H9 (cell line): ENCODE data around the gene FYCO1. TPM values are rescaled to one million over a fixed set of nuclear protein-coding genes. Genes with fewer than 3 reads are reported as not detected.

Source experiments
- DNase-seq: peaks from one replicate; pipeline ENCODE4 v3.0.0-alpha.2; 2017
- H2AFZ ChIP-seq: one replicate; pipeline ENCODE4 v1.6.1; 2013; ENCODE audit warnings: mild to moderate bottlenecking, low read length, control low read depth, moderate library complexity
- H2AK5ac ChIP-seq: 2 replicates; pipeline ENCODE4 v1.6.1; 2013; ENCODE audit warnings: low read length, control low read depth, mixed read lengths; ENCODE audit not compliant: insufficient read length
- H2BK120ac ChIP-seq: one replicate; pipeline ENCODE4 v1.6.1; 2013; ENCODE audit warnings: low read depth, mild to moderate bottlenecking, low read length, control low read depth, inconsistent platforms; ENCODE audit not compliant: poor library complexity, severe bottlenecking
- H2BK12ac ChIP-seq: 2 replicates; pipeline ENCODE4 v1.6.1; 2013; ENCODE audit warnings: low read length, control low read depth, mixed read lengths, low read depth; ENCODE audit not compliant: insufficient read length
- H2BK15ac ChIP-seq: 2 replicates; pipeline ENCODE4 v1.6.1; 2013; ENCODE audit warnings: low read depth, low read length, control low read depth
- H2BK20ac ChIP-seq: one replicate; pipeline ENCODE4 v1.6.1; 2013; ENCODE audit warnings: low read depth, mild to moderate bottlenecking, low read length, control low read depth, inconsistent platforms; ENCODE audit not compliant: poor library complexity, severe bottlenecking
- H2BK5ac ChIP-seq: 2 replicates; pipeline ENCODE4 v1.6.1; 2013; ENCODE audit warnings: low read length, control low read depth, mixed read lengths; ENCODE audit not compliant: insufficient read length
- H3K14ac ChIP-seq: 2 replicates; pipeline ENCODE4 v1.6.1; 2013; ENCODE audit warnings: low read length, control low read depth; ENCODE audit not compliant: insufficient read depth
- H3K18ac ChIP-seq: 2 replicates; pipeline ENCODE4 v1.6.1; 2013; ENCODE audit warnings: low read depth, mild to moderate bottlenecking, mixed read lengths, low read length, control low read depth; ENCODE audit not compliant: insufficient read length
- H3K23ac ChIP-seq: 2 replicates; pipeline ENCODE4 v1.6.1; 2013; ENCODE audit warnings: low read length, control low read depth, mixed read lengths, low read depth; ENCODE audit not compliant: insufficient read length
- H3K23me2 ChIP-seq: 2 replicates; pipeline ENCODE4 v1.6.1; 2013; ENCODE audit warnings: low read depth, mild to moderate bottlenecking, mixed read lengths, low read length, control low read depth; ENCODE audit not compliant: insufficient read length, poor library complexity, severe bottlenecking
- H3K27ac ChIP-seq: 2 replicates; pipeline ENCODE4 v1.5.1; 2013; ENCODE audit warnings: low read length, control low read depth, mixed read lengths, low read depth; ENCODE audit not compliant: insufficient read length
- H3K27me3 ChIP-seq: 2 replicates; pipeline ENCODE4 v1.6.1; 2013; ENCODE audit warnings: low read length, control low read depth, inconsistent platforms; ENCODE audit not compliant: insufficient read depth
- H3K4ac ChIP-seq: 2 replicates; pipeline ENCODE4 v1.6.1; 2013; ENCODE audit warnings: low read depth, mild to moderate bottlenecking, control low read depth, inconsistent platforms, low read length, moderate library complexity
- H3K4me1 ChIP-seq: 2 replicates; pipeline ENCODE4 v1.6.1; 2013; ENCODE audit warnings: low read length, control low read depth, inconsistent platforms; ENCODE audit not compliant: insufficient read depth
- H3K4me2 ChIP-seq: 2 replicates; pipeline ENCODE4 v1.6.1; 2013; ENCODE audit warnings: low read length, control low read depth, mixed read lengths; ENCODE audit not compliant: insufficient read length, insufficient read depth
- H3K56ac ChIP-seq: 2 replicates; pipeline ENCODE4 v1.6.1; 2013; ENCODE audit warnings: low read depth, mild to moderate bottlenecking, mixed read lengths, low read length, control low read depth; ENCODE audit not compliant: insufficient read length
- H3K79me1 ChIP-seq: 2 replicates; pipeline ENCODE4 v1.6.1; 2013; ENCODE audit warnings: low read depth, mild to moderate bottlenecking, moderate library complexity, low read length, control low read depth, inconsistent platforms; ENCODE audit not compliant: insufficient read depth, poor library complexity, severe bottlenecking
- H3K79me2 ChIP-seq: 2 replicates; pipeline ENCODE4 v1.6.1; 2013; ENCODE audit warnings: low read length, control low read depth, inconsistent platforms; ENCODE audit not compliant: insufficient read depth
- H3K9ac ChIP-seq: 2 replicates; pipeline ENCODE4 v1.6.1; 2013; ENCODE audit warnings: low read length, control low read depth, mixed read lengths; ENCODE audit not compliant: insufficient read length; ENCODE audit errors: extremely low read depth
- H3K9me3 ChIP-seq: one replicate; pipeline ENCODE4 v1.6.1; 2013; ENCODE audit warnings: low read depth, low read length, inconsistent platforms; ENCODE audit not compliant: control insufficient read depth
- H3T11ph ChIP-seq: one replicate; pipeline ENCODE4 v1.6.1; 2013; ENCODE audit warnings: mild to moderate bottlenecking, low read length, control low read depth, inconsistent platforms
- H4K20me1 ChIP-seq: one replicate; pipeline ENCODE4 v1.6.1; 2013; ENCODE audit not compliant: control insufficient read depth, insufficient read length, insufficient read depth
- H4K5ac ChIP-seq: 2 replicates; pipeline ENCODE4 v1.6.1; 2013; ENCODE audit warnings: low read depth, mild to moderate bottlenecking, mixed read lengths, low read length, control low read depth; ENCODE audit not compliant: insufficient read length
- H4K8ac ChIP-seq: replicated peaks from 2 replicates; pipeline ENCODE4 v1.6.1; 2013; ENCODE audit warnings: low read length, control low read depth, mixed read lengths, low read depth; ENCODE audit not compliant: insufficient read length
- H4K91ac ChIP-seq: 2 replicates; pipeline ENCODE4 v1.6.1; 2013; ENCODE audit warnings: low read depth, mild to moderate bottlenecking, moderate library complexity, mixed read lengths, low read length, control low read depth; ENCODE audit not compliant: insufficient read length
- H3K27ac Mint-ChIP-seq, 3 experiments: 2 replicates in 2 of 3; 3 replicates in 1 of 3; pipeline ENCODE4 v1.8.0; 2020 to 2021; ENCODE audit warnings: mixed read lengths in 3 of 3, mild to moderate bottlenecking in 1 of 3, moderate library complexity in 1 of 3
- H3K27me3 Mint-ChIP-seq: 2 replicates; pipeline ENCODE4 v1.8.0; 2021; ENCODE audit warnings: low read depth, mild to moderate bottlenecking, moderate library complexity, mixed read lengths
- H3K36me3 Mint-ChIP-seq, 3 experiments: 2 replicates in 2 of 3; 3 replicates in 1 of 3; pipeline ENCODE4 v1.8.0; 2020 to 2021; ENCODE audit warnings: low read depth in 3 of 3, mixed read lengths in 3 of 3; ENCODE audit not compliant: insufficient read depth in 1 of 3
- H3K4me1 Mint-ChIP-seq, 2 experiments: 2 replicates each; pipeline ENCODE4 v1.8.0; 2020; ENCODE audit warnings: mixed read lengths in 2 of 2
- H3K4me3 Mint-ChIP-seq, 2 experiments: 2 replicates in 1 of 2; 3 replicates in 1 of 2; pipeline ENCODE4 v1.8.0; 2020 to 2021; ENCODE audit warnings: mild to moderate bottlenecking in 2 of 2, mixed read lengths in 2 of 2, moderate library complexity in 1 of 2
- H3K9me3 Mint-ChIP-seq, 2 experiments: 2 replicates in 1 of 2; 3 replicates in 1 of 2; pipeline ENCODE4 v1.8.0; 2020; ENCODE audit warnings: mild to moderate bottlenecking in 2 of 2, mixed read lengths in 2 of 2, moderate library complexity in 1 of 2
- CTCF ChIP-seq: fragments of 200-600 bp; sonication (generic); conservative IDR thresholded peaks from 3 replicates; pipeline ENCODE4 v1.8.0; 2021; ENCODE audit warnings: antibody characterized with exemption, mild to moderate bottlenecking
- WGBS: extraction: QIAGEN DNeasy Blood & Tissue Kit; methylation state at CpG from one replicate; pipeline ENCODE4 v1.1.7; 2013; ENCODE audit warnings: missing lambda C conversion rate, low lambda C conversion rate, mixed read lengths; ENCODE audit not compliant: insufficient read length; ENCODE audit errors: extremely low coverage; 5-methylcytosine and 5-hydroxymethylcytosine counted together
- total RNA-seq: library from RNA; stranded (reverse); gene quantifications from 2 replicates; pipeline ENCODE4 v1.2.1, GENCODE V29; 2021

The FYCO1 gene
- total RNA-seq, 1 experiment from 2014 or later = 10.4 TPM

- Histone ChIP-seq H2BK15ac (no peak overlapping the region), H3K27me3 (no peaks in the 10 kb centered on the region), H4K8ac (no peak overlapping the region), H3K23ac (no peak overlapping the region), H3T11ph (no peak overlapping the region), H2BK5ac (no peak overlapping the region), H2BK120ac (no peak overlapping the region), H2BK20ac (no peak overlapping the region), H3K18ac (no peak overlapping the region), H3K4me1 (no peaks in the 10 kb centered on the region), H3K23me2 (no peaks in the 10 kb centered on the region), H4K91ac (no peak overlapping the region), H3K27ac (no peak overlapping the region), H2AK5ac (no peak overlapping the region), H3K9me3 (no peaks in the 10 kb centered on the region), H3K4ac (no peak overlapping the region), H3K79me2 (no peaks in the 10 kb centered on the region), H3K56ac (no peak overlapping the region), H3K14ac (no peak overlapping the region), H3K79me1 (no peaks in the 10 kb centered on the region), H3K9ac (no peak overlapping the region), H2BK12ac (no peak overlapping the region), H3K4me2 (no peak overlapping the region), H4K20me1 (no peaks in the 10 kb centered on the region), H2AFZ (no peak overlapping the region), H4K5ac (no peak overlapping the region)
- WGBS = no CpG with 5 or more reads among the region's 3 CpGs
- H3K9me3 Mint-ChIP-seq = no peaks in the 10 kb centered on the region
- peaks cover 13 to 52% (median 46%) of the 10 kb centered on the region in 3 experiments; a peak in 6 of 7 replicates for H3K36me3 Mint-ChIP-seq
- no peaks in the 10 kb centered on the region for H3K27me3 Mint-ChIP-seq
- no peak overlapping the region for H3K27ac Mint-ChIP-seq
- no peaks in the 10 kb centered on the region for H3K4me1 Mint-ChIP-seq
- no peak overlapping the region for H3K4me3 Mint-ChIP-seq
- no peak for DNase-seq
- no peak for TF ChIP-seq CTCF
Measured at GRCh38 chr3:45947361-45947760, 48.3 kb downstream of the FYCO1 start.
